ENCODE results near the gene SAMMSON.

Gene SAMMSON

DNA sequence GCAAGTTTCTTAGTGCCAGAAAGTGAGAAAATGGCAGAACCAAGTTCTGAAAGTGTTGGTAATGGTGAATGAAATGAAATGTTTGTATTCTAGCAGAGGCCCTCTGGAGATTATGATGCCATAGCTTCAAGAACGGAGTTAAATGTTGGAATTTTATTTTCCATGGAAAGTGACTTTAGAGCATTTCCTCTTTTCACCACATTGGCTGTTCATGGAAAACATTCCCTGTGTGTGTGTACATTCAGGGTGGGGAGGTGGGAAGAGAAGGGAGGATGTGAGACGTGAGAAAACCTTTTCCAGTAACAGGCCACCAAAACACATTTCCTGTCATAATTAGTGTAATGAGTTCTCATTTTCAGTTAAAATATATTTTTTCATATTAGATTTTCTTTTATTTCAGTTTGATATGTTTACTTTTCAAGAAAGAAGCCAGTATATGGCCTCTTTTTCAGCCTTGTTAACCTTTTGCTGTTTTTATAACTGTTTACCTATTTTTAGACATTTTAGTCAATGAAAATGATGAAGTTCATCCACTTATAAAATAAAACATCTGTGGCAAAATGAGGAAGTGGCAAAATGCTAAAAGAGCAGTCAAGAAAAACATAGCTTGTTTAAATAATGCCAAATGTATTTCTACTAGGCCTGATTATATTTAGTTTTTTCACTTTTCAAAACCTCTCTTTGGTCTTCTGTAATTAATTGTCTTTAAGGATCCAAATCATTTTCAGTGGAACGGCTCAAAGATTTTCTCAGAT, 21.6 kb downstream of the SAMMSON start:
- DNase-seq, result no peak

DNA sequence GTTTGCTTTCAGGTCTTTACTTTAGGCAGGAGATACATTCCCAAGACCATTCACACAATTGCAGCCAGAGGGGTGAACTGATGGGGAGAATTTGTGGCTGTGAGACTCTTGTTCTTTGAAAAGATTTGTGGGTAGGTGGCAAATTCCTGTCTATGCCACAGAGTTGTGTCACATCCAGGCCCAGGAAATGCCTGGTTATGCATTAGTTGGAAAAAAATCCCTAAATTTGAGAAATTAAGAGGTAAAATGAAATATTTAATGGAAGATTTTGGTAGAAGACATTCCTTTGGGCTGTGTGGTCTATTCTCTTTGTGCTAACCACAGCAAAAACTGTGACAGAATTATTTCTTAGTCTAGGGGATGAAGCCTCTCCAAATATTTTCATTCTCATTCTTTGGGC, 28.8 kb downstream of the SAMMSON start:
- no peak for DNase-seq

DNA sequence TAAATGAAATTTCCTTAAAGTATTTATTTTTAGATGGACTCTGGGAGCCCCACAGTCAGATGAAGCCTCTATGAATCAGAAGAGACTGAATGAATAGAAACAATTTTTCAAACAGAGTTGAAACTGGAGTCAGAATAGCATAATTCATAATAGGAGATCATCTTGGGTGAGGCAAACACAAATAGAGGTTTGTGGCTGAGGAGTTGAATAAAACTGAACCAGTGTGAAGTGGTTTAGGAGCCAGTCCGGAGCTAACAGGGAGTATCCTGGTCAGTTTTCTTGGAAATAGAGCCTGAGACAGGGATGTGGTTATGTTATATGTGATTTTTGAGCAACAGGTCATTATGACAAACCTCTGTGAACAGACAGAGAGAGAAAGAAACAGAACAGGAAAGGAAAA, 39.2 kb downstream of the SAMMSON start:
- DNase-seq, result no peak

DNA sequence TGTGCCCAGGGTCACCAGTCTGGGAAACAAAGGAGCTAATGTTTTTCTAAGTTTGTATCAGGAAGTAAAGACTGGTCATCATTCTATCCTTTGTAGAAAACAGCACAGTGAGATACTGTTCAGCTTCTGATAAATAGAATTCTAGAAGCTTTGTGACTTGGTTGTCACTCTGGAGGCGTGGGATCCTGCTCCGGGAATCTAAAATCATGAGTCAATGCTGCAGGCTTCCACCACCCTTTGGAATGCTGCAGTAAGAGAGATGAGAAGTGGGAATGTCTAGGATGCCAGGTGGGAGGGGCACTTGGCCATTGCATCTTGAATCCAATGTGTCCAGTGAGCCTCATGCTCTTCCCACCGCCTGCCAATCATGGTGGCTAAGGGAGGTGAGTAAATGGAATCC, 40.9 kb downstream of the SAMMSON start:
- no peak for DNase-seq

DNA sequence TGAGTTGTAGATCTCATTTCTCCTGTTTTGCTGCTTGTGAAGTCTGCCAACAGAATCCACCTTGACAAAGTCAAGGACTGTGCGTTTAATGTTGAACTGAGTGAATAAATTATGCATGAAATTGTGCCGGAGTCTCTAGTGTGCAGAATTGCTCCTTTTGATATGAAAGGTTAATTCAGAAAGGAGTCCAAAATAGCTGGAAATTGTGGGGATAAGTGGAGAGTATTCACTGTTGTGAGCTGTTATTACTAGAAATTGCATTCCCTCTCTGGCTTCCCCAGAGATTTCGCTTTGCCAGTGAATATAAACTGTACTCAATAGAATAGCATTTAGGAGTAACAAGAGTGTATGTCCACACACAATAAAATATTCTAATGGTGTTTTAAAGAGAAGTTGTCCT, 43.1 kb downstream of the SAMMSON start:
- no peak for DNase-seq

DNA sequence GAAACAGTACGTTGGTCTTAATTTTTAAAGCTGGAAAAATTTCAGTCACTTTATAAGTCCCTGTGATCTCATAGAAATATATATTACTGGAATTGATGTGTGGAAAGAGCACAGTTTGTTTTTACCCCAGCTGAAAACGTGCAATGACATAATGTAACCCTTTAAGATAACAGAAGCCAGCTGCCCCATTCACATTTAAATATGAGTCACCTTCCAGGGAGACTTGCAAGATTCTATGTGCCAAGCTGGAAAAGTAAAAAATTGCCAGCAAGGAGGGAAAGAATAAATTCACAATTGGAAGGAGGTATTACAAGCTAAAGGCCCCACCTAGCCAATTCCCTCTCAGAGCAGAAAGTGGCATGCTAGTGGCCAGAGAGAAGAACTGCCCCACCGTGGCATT, 50.2 kb downstream of the SAMMSON start:
- DNase-seq, result no peak

DNA sequence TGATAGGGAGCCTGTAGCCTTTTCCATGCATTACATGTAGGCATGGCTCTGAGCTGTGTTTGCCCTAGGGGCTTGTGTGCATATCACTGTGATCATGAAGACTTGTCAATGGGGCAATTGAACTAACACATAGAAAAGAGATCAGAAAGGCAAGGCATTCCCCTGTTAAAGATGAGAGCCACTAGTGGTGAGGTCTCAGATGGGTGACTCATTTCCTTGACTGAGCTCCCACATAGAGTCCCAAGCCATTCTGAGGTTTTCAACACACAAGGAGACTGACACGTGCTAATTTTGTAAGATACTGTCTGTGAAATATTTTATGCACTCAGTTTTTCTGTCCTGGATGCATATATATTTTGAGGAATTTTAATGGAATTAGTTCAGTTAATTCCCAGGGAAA, 53.8 kb downstream of the SAMMSON start:
- DNase-seq, result peak; percentile 87

DNA sequence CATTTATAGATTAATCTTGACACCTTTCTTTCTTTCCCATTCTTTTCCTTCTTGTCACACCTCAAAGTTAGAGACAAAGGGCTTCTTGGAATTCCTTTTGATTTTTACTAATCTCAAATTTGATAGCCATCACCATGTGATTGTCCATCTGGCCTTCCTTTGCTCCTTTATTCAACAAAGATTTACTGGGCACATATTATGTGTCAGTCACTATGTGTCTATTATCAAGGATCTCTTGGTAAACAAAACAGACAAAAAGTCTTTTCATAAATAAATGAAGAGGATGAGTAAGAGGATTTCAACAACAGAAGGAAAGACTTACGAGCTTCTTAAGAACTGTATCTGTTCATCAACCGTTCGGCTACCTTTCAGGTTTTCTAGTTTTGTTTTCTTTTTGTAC, 56.5 kb downstream of the SAMMSON start:
- DNase-seq, result no peak

DNA sequence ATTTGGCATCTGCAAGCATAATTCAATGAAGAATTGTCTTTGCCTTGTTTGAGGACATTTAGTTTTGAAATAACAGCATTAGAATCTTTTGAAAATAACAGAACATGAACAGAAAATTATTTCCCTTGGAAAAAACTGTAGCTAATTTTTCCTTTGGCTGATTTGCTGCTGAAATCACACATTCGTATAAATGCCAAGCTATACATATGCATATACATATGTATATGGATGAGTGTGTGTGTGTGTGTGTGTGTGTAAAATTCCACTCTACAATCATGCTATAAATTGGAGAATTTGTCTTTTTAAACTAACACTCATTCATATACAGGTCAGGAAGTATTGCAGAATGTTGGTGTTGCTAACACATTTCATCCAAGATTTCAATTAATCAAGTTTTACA, 57.9 kb downstream of the SAMMSON start:
- no peak for DNase-seq

DNA sequence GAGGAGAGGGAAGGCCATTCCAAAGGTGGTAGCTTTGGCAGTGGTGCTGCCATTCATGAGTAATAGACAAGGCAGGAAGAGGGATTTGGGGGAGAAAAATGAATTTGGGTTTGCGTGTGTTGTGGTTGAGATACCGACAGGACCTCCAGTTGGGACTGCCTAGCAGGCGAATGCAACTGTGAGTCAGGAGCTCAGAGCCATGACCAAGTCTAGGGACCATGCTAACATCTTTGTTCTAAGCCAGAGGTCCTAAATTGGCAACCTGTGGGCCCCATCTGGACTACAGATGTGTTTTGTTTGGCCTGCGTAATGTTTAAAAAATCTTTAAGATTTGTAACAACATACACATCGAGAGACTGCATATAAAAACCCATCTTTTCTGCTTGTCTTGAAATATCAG, 61.6 kb downstream of the SAMMSON start:
- DNase-seq, result no peak

DNA sequence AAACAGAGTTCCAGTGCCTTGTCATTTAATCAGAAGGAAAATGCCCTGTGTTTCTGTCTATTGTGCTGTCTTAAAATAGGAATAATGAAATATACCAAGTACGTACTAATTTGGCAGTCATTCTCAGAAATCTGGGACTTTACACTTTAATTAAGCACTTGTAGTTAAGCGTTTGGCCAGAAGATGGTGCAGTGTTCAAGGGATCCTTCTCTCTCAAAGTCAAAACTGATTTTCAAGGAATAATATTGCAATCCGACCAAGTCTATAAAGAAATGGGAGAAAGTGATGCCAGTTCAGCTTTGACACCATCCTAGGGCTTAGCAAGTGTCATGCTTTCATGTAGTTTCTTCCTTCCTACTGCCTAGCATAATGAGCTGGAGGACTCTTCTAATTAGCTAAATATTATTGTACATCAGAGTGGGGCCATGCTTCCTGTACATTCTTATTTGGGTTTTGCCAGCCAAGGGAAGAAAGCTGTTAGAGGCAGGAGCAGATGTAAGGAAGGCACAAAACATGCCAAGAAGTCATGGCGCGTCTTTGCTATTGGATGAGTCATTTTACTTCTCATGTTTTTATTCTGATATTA, 64.8 kb downstream of the SAMMSON start:
- DNase-seq, result peak; percentile 43

DNA sequence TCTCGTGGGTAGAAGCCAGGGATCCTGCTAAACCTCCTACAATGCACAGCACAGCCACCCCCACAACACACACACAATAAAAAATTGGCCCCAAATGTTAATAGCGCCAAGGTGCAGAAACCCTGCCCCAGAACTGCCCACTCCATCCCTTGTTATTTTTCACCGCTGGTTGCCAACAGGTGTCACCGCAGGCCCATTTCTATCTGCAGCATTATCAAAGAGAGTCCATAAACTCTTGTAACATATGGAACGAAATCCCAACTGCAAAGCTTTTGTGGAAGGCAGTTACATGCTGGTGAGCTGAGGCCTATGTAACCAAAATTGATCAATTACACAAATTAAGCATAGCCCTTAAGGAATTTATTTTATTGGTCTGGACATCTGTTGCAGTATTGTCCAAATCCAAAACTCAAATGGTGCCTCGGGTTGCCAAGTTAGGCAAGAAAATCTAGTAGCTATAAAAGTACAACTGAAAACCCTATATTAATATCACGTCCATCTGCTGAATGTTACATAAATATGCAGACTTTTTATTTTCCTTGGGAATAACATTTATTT, 66.2 kb downstream of the SAMMSON start:
- no peak for DNase-seq

DNA sequence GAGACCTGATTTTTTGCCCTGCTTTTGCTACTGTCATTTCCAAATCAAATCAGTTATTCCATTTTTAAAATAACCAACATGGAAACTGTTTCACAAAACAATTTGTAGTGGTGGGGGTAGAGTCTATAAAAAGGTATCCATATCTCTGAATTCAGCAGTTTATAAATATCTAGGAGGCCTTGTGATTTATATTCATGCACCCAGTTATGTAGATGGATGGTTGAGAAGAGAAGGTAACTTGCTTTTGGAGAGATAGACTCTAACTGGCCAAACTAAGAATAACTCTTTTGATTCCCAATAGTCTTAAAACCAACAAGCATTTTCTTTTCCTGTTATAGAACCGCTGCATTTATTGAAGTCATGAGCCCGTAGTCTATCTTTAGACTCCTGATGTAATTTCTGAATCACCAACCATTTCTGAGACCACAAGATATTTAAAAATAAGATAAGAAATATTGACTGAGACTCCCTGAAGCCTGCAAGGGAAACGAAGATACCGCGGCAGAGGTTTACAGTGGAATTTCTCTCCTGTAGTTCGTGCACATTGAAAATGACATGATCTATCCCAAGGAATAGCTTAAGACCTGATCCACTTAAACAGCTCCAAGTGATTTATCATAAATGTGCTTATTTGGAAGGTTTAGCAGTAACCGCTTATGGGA, 68.5 kb downstream of the SAMMSON start:
- no peak for DNase-seq

DNA sequence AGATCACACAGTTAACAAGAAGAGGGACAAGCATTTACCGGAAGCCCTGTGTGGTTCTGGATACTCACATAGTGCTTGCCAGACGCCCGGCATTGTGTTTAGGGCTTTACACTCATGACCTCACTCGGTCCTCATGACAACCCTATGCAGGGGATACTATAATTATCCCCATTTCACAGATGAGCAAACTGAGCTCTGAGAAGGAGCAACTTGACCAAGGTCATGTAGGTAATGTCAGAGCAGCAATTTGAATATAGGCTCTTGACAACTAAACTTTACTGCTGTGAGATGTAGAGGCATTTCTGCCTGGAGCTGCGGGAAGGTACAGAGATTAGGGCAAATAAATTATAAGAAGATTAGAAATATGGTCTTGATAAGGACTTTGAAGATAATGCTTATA, 70.0 kb downstream of the SAMMSON start:
- no peak for DNase-seq

DNA sequence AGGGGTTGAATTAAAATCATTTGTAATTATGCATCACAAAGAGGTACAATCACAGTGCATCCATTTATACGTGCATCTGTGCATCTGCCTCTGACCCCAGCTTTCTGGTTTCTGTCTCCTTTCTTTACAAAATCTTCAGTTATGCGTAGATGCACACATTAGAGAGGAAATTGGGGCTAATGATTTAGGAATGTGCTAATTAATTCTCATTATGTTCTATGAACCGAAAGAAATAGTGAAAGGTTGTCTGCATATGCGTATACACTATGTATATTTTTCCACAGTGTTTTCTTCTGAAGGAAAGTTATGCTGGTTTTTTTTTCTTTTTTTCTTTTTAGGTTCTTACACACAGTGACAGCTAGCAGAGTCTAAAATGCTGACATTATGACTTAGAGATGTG, 71.6 kb downstream of the SAMMSON start:
- no peak for DNase-seq

DNA sequence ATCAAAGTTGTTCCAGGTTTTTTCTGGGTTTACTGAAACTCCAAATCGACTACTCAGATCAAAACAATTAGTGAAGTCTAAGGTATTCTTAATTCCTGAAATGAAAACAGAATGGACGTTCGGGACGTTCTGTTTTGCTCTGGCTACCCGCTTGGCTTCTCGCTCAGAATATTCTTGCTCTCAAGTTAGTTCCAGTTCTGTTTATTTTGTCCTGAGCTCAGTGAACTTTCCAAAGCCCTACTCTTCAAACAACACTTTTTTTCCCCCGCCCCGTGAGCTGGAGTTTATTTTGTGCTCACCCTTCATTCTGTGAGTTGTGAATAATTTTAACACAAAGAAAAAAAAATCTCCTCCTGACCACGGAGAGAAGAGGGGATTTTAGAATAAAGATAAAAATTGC, 72.6 kb downstream of the SAMMSON start:
- no peak for DNase-seq

DNA sequence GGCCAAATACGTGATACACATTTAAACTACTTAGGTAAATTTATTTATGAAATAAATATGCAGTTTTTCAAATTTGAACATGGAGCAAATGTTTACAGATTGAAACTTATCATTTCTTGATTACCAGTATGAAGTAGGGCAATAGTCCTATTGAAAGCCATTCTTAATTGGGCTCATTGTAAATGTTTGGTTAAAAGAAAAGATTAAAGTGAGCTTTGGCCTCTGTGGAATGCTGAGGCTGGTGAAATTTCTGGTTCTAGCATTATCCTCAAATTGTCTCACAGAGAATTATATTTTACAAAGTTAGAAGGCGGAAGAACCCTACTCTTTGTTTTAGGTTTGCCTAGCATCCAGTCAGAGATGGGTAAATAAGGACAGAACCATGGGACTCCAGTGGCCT, 73.2 kb downstream of the SAMMSON start:
- DNase-seq, result no peak

DNA sequence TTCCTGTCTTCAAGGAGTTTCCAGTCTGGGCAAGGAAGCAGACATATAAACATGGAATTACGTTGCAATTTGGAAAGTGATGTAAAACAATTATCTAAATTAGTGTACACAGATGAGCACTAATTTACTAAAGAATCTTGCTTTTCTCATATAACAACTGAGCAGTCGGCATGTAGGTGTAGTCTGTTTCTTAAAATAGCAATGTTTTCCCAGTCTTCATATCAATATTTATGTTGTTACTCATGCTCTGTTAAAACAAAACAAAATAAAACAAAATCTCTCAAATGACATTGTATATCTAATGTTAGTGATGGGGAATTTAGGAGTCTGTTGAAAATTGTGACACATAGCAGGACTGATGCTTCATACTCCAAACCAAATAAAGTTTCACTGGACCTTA, 75.6 kb downstream of the SAMMSON start:
- DNase-seq, result no peak

DNA sequence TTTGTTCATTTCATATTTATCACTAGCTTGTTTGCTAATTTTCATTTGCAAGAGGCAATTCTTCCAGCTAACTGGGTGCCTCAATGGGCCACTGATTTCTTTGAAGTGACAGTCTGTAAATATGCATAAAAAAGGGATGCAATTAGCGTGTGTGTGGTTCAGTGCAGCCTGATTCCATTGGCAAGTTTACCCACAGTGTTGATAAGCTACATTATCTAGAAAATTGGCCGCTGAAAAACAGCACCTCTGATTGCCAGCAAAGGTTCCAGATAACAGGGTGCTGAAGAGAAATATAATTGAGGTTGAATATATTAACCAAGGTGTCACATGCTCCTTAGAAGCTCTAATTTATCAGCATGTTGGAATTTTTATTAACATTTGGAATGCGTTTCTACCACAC, 76.9 kb downstream of the SAMMSON start:
- no peak for DNase-seq

DNA sequence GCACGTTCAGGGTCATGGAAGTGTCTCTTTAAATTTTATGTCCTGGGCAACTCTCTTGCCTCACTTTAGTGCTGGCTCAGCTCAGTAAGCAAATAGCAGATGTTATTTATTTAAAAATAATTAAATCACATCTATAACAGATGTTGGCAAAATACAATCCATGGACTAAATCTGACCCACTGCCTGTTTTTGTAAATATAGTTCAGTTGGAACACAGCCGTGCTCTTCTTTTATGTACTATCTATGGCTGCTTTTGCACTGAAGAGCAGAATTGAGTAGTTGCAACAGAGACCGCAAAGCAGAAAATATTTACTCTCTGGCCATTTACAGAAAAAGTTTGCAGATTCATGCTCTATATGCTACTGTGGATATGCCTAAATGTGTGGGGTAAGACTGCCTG, 79.2 kb downstream of the SAMMSON start:
- DNase-seq, result no peak

DNA sequence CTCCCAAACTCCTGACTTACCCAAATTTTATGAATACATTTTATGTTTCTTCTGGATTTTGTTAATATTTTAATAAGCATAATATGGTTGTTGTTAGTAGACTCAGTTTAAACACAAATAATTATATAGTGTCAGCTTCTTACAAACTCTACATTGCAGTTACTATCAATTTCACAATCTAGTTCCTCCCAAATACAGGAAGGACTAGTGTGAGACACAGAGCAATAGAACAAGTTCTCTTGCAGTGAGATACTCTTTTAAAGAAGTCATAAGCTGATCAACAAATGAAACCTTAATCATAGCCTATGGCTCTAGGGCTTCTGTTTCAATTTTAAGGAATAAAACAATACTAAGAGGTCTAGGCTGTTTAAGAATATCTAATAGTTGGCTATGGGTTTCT, 86.1 kb downstream of the SAMMSON start:
- DNase-seq, result peak; percentile 75

DNA sequence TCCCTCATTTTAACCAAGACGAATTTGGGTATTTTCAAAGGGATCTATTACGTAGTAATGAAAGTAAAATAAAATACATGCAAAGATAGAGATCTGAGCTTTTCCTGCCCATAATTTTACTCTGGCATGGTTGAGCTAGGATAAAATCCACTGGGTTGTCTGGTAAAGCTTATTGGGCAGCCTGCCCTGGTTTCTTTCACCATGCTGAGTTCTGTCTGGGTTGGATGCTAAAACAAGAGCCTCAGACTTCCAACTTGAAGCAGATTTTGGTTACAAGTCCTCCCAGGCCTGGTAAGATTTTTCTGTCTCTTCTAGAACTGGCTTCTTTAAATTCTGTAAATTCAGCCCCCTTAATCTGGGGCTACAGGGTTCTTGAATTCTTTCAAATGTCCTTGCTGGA, 86.8 kb downstream of the SAMMSON start:
- DNase-seq, result no peak

DNA sequence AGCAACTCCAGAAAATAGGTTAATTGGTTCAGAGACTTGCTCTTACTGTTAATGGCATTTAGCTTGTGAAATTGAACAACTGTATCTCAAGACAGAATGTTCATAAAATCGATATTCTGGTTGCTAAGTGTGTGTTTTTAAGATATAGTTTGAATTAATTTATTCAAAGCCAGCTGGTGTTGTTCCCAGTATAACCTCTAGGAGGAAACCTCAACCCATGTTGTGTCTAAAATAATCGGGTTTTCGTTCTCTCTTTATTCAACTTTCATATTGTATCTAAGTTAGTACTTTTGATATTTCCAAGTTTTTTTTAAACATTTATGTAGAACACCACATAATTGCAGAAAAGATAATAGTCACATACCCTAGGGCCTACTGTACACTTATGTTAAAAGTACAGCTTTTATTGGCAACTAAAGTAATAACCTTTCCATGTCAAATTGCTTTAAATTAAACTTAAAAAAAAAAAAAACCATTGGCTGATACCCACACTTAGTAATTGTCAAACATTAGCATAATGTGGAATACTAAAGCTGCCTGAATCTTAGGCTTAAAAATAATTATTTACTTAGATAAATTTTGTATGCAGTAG, 90.9 kb downstream of the SAMMSON start:
- peak; percentile 29 for DNase-seq

DNA sequence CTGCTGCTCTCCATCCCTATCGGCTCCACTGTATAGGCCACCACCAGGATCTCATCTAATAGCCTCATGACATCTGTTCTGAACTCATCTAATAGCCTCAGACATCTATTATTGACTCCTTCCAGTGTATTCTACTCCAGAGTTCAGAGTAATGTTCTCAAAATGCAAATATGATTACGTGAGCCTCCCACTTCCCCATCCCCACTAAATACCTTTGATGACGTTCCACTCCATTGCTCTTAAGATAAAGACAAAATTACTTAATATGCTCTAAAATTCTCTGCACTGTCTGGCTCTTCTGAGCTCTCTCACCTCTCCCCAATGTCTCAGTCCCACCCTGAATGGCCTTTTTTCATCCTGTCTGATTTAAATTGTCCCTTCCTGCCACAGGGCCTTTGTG, 94.7 kb downstream of the SAMMSON start:
- no peak for DNase-seq

All from inflammatory macrophage treated with lipopolysaccharide for 4 hours (primary cell).